HG03159 (cell line): ENCODE data around the gene SYNRG.
"Not testable (repeated sequence)": the region's sequence is repeated elsewhere in the genome, so short reads cannot be mapped to it uniquely, and the experiment has no call there.

ENCODE experiments used
- ATAC-seq: cut with Tn5 transposase; IDR thresholded peaks from one replicate; pipeline ENCODE4 v1.9.1; 2021; ENCODE audit warnings: mild to moderate bottlenecking, moderate library complexity; ENCODE audit not compliant: unreplicated experiment

Gene SYNRG

DNA sequence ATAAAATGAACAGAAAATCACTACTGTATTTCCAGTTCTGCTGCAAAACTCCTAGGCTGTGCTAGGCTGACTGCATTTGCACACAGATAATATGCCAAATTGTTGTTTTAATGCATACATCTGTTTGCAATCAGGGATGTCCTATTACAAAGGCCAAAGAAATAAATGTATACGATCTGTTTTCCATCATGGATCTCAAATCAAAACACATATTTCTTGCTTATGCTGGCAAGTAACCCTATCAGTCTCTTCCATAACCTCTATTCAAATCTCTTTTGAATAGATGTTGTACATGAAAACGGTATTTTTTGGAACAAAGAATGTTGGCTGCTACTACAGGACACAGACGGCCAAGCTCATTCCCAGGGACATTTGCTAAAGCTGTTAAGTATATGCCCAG is 62.9 kb downstream of the SYNRG start:
- no peak for ATAC-seq

DNA sequence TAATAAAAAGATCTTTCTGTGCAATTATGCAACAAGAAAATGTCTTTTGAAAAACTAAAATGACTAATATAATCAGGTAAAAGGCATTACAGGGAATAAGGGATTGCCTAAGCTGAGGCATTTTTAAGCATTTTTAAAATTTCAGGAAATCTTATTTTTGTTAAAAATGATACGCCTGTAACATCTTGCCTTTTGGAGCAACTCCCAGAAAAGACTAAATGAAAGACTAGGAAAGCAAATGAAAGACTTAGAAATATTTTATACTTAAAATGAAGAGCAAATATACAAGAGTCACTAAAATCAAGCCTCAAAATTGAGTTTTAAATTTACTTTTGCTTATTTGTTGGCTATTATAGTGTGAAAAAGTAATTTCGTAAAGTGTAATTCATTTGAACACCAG is 63.7 kb downstream of the SYNRG start:
- ATAC-seq = no peak

- ATAC-seq = no peak
Measured at GRCh38 chr17:37543637-37544052, 65.6 kb downstream of the SYNRG start.

DNA sequence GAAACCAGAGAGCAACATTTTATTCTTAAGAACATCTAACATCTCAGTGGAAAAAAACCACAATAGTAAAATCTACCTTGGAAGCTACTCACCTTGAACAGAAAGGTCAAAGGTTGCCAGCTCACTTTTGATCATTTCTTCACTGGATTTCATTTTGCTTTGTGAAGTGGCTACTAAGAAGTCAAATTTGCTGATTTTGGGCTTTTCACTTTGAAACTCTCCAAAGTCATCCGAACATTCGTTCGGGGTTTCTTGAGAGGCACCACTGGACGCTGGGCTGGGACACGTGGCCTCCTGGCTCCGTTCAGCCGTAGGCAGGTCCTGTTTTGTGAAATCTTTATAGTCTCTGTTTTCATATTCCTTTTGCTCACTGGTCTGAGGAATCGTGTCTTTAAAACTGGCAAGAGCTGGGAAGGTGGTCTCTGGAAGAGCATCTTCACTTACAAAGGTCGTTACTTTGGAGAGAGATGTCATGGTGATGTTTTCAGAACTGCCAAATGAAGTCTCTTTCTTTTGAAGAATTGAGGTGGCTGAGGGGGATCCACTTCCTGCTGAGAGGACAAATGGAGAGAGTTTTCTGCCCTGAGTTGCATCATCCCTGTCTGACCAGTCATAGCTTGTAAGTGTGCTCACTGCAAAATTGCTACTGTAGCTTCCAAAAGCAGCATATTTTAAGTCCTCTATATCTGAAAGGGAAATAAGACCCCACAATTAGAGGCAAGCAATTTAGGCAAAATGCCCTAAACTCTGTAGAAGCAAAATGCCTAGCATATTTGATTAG is 67.1 kb downstream of the SYNRG start:
- no peak for ATAC-seq

- ATAC-seq = no peak
Measured at GRCh38 chr17:37538981-37539659, 70.1 kb downstream of the SYNRG start.

DNA sequence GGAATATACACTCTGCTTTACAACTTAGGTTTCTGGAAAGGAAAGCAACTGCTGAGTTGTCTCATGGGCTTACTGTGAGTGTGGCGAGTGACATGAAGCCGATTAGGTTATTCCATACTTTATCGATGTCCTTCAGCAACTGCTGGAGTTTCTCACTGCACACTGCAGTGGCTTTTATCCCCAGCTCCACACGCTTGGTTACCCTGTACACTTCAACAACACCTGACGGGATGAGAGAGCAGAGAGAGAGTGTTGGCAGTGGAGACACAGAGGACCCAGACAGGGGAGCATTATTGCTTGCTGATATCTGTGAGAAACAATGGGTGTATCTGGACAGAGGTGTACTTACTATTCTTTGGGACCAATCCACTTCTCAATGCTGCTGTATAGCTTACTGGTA is 73.3 kb downstream of the SYNRG start:
- ATAC-seq = no peak

DNA sequence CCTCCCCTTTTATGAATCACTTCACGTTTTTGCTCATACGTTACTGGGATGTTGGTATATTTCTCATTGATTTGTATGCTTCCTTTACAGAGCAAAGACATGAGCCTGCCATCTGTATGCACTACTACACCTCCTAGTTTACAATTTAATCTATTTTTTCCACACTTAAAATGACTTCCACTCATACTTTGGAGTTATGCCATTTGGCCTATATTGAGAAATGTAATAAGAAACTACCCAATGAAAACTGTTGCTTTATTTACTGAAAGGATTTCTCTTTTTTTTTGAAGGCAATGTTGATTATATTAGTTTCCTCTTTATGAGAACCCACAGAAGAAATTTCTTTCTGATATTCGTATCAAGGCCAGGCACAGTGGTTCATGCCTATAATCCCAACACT is 76.5 kb downstream of the SYNRG start:
- ATAC-seq = no peak

- no peak for ATAC-seq
Measured at GRCh38 chr17:37530420-37530819, 78.8 kb downstream of the SYNRG start.

- ATAC-seq = no peak
Measured at GRCh38 chr17:37527249-37527851, 81.9 kb downstream of the SYNRG start.

- no peak for ATAC-seq
Measured at GRCh38 chr17:37523715-37524219, 85.5 kb downstream of the SYNRG start.

- no peak for ATAC-seq
Measured at GRCh38 chr17:37521821-37522220, 87.4 kb downstream of the SYNRG start.

DNA sequence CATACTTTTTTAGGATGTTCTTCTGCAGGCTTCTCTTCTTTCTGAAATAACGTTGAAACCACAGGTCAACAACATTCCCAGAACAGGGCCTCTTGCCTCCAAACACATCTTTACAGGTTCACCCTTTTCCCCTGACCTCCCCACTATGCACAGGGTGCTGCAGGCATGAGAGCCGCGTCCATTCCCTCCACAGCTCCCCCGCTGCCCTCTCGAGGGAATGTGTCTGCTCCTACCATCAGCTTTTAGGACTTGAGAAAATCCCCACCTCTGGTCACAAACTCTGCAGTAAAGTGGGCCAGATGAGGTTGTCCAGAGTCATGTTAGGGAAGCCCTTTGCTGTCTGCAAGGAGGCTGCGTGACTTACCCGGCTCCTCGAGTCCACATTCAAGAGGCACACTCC is 89.0 kb downstream of the SYNRG start:
- ATAC-seq = no peak

DNA sequence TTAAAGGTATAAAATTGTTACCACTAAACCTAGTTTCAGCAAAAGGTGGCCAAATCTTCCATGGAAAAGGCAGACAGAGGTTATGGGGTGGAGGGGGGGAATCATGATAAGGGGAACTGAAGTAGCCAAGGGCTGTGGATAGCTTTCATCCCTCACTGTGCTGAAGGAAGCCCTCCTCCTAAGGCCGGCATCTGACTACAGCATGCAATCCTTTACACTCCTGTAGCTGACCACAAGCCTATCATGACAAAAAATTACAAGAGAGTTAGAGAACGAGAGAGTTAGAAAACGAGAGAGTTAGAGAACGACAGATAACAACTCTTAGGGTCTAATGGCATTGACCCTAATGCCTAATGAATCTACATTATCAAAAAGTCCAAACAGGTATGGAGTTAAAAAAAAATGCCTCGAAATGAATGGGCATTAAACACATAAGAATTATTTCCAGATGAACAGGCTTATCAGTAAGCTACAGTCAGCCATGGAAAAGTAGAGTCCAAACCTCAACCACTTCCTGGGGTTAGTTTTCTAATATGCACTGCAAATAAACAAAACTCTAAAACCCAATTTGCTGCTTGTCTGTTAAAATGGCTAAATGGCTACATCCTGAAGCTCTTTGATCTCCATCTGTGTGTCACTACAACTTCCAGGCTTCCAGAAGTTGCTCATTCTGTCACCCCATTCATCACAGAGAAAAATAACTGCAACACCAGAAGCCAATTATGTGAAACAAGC is 89.8 kb downstream of the SYNRG start:
- ATAC-seq = no peak

DNA sequence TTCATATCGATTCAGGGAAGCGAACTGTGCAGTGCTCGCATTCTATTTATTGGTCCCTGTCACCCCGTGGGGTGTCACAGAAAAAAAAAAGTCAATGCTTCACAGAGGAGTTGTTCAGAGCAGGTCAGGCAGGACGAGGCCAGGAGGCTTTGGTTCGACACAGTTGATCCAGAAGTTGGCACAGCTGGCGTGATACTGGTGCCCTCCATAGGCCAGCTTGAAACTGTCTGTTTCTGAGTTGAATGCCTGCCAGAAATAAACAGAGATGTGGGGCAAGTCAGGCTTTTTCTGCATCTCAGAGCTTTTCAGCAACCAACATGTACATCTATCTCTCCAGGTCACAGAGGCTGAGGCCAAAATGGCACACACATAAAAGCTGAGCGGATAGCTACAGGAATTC is 90.4 kb downstream of the SYNRG start:
- no peak for ATAC-seq

GRCh38 chr17:37517881-37518280 is 91.3 kb downstream of the SYNRG start:
- ATAC-seq = no peak

DNA sequence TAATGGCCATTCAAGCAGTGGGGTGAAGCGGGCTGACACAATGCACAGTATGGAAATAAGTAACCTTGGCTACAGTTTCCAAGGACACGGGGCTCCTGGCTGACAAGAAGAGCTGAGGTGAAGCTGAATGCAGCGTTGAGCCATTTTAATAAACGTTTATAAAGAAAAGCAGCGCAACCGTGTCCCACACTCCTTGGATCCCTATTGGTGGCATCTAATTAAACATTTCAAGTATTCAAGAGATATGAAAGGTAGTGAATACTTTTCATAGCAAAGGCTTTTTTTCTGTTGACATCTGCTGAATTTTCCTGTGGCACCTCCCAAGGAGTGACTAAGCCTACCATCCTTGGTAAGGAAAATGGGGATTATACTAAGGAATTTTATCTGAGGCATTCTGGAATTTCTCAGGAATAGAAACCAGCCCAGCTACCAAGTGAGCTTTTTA is 93.1 kb downstream of the SYNRG start:
- ATAC-seq = no peak

- ATAC-seq = no peak
Measured at GRCh38 chr17:37513711-37514110, 95.5 kb downstream of the SYNRG start.

DNA sequence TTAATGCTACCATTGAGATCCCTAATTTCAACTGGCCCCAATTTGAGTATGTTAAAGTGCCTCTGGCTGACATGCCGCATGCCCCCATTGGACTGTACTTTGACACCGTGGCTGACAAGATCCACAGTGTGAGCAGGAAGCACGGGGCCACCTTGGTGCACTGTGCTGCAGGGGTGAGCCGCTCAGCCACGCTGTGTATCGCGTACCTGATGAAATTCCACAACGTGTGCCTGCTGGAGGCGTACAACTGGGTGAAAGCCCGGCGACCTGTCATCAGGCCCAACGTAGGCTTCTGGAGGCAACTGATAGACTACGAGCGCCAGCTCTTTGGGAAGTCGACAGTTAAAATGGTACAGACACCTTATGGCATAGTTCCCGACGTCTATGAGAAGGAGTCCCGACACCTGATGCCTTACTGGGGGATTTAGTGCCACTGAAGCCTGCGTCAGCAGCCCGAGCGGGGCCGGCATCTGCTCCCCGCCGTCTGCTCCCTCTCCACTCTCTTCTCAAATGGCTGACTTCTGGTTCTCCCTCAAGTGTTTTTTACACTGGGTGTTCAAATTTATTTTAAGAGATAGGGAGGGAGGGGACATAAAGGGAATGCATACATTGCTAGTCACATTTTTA is 96.7 kb downstream of the SYNRG start:
- no peak for ATAC-seq

DNA sequence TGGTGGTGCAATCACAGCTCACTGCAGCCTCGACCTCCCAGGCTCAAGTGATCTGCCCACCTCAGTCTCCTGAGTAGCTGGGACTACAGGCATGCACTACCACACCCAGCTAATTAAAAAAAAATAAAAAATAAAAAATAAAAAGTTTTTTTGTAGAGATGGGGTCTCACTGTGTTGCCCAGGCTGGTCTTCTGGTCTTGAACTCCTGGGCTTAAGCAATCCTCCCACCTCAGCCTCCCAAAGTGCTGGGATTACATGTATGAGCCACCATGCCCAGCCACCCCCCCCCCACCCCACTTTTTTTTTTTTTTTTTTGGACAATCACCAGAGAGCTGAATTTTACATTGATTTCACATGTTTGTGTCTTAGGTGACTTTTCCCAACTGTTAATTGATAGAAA is 97.6 kb downstream of the SYNRG start:
- not testable (repeated sequence) for ATAC-seq

- no peak for ATAC-seq
Measured at GRCh38 chr17:37510056-37510455, 99.2 kb downstream of the SYNRG start.

DNA sequence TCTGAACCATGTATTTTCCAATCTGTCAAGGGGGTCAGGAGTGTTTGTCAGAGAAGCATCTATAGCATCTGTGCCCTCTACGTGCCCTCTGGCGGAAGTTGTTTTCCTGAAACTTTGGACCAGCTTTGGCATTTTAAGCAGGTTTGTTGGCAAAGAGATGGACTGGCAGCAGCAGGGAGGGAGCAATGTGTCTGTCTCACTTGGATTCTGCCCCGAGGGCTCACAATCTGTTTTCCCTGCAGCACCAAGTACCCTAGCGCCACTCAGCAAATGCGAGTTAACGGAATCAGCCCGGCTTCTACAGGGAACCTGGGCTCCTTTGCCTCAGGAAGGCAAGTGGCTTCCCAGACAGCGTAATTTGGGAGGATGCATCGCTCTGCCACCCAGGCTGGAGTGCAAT is 102.1 kb downstream of the SYNRG start:
- no peak for ATAC-seq
